ENCODE results near the gene VGLL4. TPM values are rescaled to one million over a fixed set of nuclear protein-coding genes. Genes with fewer than 3 reads are reported as not detected.

The VGLL4 gene
- total RNA-seq, 2 experiments from 2014 or later: 37.1 TPM

DNA sequence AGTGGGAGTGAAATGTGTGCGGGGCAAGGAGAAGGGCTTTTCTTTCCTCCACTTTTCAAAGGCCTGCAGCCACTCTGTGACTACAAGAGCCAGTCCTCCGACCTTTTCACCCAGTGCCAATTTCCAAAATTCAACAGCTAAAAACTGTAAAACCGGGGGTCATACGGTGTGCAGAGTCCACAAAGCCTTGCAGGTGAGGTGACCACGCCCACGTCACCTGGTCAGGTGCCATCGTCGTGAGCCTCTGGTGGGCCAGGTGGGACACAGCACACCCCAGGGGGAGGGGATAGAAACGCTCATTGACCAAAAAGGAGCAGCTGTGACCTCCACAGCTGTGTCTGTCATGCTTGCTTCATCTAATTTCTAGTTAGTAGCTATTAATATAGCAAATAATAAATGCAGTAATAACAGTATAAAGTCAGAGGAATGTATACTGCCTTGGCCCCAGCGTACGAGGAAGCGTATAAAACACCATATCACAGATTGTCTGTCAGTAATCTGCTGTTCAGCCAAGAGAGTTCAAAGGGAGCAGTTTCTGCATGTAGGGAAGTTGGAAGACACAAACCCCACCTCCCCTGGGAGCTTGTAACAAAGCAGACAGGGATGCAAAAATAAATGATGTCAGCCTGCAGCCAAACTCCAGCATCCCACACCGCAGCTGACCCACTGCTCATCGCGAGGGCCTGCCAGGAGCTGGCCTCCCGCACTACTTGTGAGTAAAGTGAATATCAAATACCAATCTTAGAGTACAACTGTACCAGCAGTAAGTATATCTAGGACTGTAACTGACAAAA, 86.7 kb downstream of the VGLL4 start:
- Mint-ChIP-seq H3K36me3 (ENCODE audit: low read depth) (peaks cover 36% of the 10 kb centered on the region), H3K9me3 (ENCODE audit: insufficient read depth) (no peaks in the 10 kb centered on the region), H3K27ac (peak overlapping the region; percentile 12), H3K4me3 (no peak overlapping the region), H3K27me3 (ENCODE audit: low read depth) (no peaks in the 10 kb centered on the region), H3K4me1 (ENCODE audit: low read depth) (peaks cover 4% of the 10 kb centered on the region)
- ChIA-PET POLR2A (no interaction called here), CTCF (no interaction called here)
- ATAC-seq (no peak), DNase-seq (no peak)

DNA sequence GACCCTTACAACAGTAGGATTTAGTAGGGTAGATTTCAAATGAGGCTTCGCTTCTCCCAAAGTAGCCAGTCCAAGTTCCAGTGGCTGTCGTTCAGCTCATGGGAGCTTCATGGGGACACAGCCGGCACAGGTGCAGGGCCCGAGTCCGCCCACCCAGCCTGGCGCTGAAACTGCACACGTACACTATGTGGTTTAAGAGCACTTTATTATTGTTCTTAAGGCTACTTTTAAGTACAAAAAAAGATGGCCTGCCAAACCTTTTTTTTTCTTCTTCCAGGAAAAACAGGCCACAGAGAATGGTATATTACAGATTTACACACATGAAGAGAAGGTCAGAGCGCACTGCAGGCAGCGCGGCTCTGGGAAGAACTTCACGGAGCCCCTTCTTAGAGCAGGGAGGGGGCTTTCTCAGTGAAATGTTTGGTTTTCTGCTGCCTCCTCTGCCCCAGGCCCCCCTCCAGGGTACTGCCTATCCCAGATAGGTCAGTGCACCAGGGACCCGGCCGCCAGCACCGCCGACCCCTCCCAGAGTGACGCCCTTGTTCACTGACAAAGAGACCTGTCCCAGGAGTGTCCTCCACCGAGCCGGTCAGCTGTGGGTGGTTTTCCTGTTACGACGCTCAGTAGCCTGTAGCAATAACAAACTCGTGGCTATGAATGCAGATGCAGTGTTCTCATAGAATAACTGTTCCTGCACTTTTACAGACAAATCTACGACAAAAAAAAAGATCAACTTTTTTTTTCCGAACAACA, 87.7 kb downstream of the VGLL4 start:
- Mint-ChIP-seq H3K27me3 (ENCODE audit: low read depth) (no peaks in the 10 kb centered on the region), H3K4me3 (no peak overlapping the region), H3K4me1 (ENCODE audit: low read depth) (peaks cover 4% of the 10 kb centered on the region), H3K9me3 (ENCODE audit: insufficient read depth) (no peaks in the 10 kb centered on the region), H3K36me3 (ENCODE audit: low read depth) (peaks cover 38% of the 10 kb centered on the region), H3K27ac (no peak overlapping the region)
- CTCF ChIA-PET: no interaction called here
- no peak for ATAC-seq
- no peak for DNase-seq
- POLR2A ChIA-PET: interaction anchor here (0.6 kb wide), 1 partner anchor 1934 kb away, joined by 3 read pairs; no protein-coding TSS in a partner anchor

DNA sequence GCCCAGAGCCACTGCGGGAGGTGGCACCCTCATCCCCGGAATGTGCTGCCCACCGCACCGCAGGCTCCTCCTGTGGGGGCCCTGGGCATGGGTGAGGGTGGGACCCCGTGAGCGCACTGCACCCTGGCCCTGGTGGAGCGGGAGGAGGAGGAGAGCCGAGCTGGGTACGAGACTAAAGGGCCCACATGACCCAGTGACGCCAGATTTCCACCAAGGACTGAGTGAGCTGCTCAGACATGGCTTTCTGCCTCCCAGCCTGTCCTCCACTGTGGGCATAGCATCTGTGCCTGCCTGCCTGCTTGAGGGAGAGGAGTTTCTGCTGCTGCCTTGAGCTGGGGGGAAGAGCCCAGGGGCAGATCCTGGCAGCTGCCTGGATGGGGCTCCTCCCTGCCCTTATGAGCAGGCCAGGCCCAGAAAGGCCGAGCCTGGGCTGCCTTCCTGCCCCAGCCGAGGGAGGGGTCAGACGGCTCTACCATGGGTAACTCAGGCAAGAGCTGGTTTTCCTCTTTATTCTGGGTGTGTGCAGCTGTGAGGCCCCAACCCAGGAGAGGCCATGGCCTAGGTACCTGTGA, 88.4 kb downstream of the VGLL4 start:
- no peak for ATAC-seq
- Mint-ChIP-seq H3K4me1 (ENCODE audit: low read depth) (peaks cover 4% of the 10 kb centered on the region), H3K9me3 (ENCODE audit: insufficient read depth) (no peaks in the 10 kb centered on the region), H3K4me3 (no peak overlapping the region), H3K27me3 (ENCODE audit: low read depth) (no peaks in the 10 kb centered on the region), H3K27ac (no peak overlapping the region), H3K36me3 (ENCODE audit: low read depth) (peaks cover 41% of the 10 kb centered on the region)
- POLR2A ChIA-PET: no interaction called here
- CTCF ChIA-PET: interaction anchor here (1.9 kb wide), 1 partner anchor 176 kb away, joined by 4 read pairs; no protein-coding TSS in a partner anchor
- no peak for DNase-seq

DNA sequence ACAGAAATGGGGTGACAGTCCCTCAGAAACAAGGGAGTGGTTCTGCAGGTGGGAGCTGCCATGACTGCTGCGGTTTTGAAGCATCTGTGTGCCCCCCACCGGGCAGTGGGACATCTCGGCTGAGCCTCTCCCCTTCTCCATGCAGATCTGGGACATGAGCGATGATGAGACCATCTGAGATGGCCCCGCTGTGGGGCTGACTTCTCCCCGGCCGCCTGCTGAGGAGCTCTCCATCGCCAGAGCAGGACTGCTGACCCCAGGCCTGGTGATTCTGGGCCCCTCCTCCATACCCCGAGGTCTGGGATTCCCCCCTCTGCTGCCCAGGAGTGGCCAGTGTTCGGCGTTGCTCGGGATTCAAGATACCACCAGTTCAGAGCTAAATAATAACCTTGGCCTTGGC, 89.0 kb downstream of the VGLL4 start:
- Mint-ChIP-seq H3K27ac (no peak overlapping the region), H3K27me3 (ENCODE audit: low read depth) (no peaks in the 10 kb centered on the region), H3K9me3 (ENCODE audit: insufficient read depth) (no peaks in the 10 kb centered on the region), H3K4me3 (no peak overlapping the region), H3K36me3 (ENCODE audit: low read depth) (peaks cover 41% of the 10 kb centered on the region), H3K4me1 (ENCODE audit: low read depth) (peaks cover 2% of the 10 kb centered on the region)
- ChIA-PET CTCF (interaction anchor here (1.9 kb wide), 1 partner anchor 175 kb away, joined by 4 read pairs; no protein-coding TSS in a partner anchor), POLR2A (no interaction called here)
- no peak for ATAC-seq
- no peak for DNase-seq

DNA sequence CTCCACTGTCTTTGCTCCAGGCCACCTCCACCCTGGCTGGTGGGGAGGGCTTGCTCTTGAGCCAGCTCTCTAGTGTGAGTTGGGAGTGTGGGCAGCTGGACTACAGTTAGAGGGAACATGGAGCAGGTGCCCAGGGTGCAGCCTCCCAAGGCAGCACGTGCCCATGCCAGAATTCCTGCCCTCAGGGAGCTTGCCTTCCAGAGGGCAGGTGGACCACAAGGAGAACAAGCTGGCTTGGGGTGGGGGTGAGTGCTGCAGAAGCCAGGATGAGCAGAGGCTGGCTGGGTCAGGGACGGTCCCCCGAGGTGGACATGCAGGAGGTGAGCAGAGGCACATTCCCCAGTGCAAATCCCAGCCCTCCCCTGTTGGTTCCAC, 89.5 kb downstream of the VGLL4 start:
- Mint-ChIP-seq H3K27me3 (ENCODE audit: low read depth) (no peaks in the 10 kb centered on the region), H3K9me3 (ENCODE audit: insufficient read depth) (no peaks in the 10 kb centered on the region), H3K4me3 (no peak overlapping the region), H3K27ac (no peak overlapping the region), H3K4me1 (ENCODE audit: low read depth) (peaks cover 2% of the 10 kb centered on the region), H3K36me3 (ENCODE audit: low read depth) (peaks cover 41% of the 10 kb centered on the region)
- ATAC-seq (no peak), DNase-seq (no peak)
- ChIA-PET CTCF (interaction anchor here (1.9 kb wide), 1 partner anchor 175 kb away, joined by 4 read pairs; no protein-coding TSS in a partner anchor), POLR2A (no interaction called here)

DNA sequence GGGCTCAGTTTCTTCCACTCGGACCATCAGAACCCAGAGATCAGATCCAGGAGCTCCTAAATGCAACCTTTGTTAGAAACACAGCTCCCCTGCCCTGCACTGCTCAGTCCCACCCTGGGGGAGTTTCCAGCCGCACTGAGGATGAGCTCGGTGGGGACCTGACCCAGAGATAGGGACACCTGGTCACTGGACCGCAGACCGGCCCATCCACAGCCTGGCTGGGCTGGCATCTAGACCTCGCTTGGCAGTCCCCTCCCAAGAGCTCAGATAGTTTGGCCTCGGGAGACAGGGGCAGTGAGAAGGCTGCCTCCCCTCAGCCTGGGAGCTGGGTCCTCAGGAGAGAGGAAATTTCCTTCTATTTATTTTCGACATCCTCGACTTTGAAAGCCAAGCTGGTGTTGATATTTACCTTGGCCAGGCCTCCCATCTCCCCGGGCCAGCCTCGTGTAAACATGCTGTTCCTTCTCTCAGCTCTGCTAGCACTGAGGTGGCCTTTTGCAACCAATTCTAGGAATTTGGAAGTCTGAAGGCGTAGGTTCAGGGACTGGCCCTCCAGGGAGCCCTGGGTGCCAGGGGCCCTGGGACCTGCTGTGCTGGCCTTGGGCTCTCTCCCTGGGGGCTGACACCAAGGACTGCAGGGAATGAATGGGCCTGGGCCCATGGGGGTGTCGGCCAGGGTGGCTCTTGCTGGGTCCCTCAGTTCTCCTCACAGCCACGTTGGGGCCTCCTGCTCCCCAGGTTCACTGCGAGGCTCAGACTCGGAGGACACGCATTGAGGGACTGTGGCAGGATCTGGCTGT, 90.1 kb downstream of the VGLL4 start:
- DNase-seq (no peak), ATAC-seq (no peak)
- ChIA-PET CTCF (interaction anchor here (1.9 kb wide), 1 partner anchor 174 kb away, joined by 4 read pairs; no protein-coding TSS in a partner anchor), POLR2A (no interaction called here)
- Mint-ChIP-seq H3K36me3 (ENCODE audit: low read depth) (peaks cover 41% of the 10 kb centered on the region), H3K4me3 (no peak overlapping the region), H3K27me3 (ENCODE audit: low read depth) (no peaks in the 10 kb centered on the region), H3K27ac (no peak overlapping the region), H3K4me1 (ENCODE audit: low read depth) (peaks cover 2% of the 10 kb centered on the region), H3K9me3 (ENCODE audit: insufficient read depth) (no peaks in the 10 kb centered on the region)

DNA sequence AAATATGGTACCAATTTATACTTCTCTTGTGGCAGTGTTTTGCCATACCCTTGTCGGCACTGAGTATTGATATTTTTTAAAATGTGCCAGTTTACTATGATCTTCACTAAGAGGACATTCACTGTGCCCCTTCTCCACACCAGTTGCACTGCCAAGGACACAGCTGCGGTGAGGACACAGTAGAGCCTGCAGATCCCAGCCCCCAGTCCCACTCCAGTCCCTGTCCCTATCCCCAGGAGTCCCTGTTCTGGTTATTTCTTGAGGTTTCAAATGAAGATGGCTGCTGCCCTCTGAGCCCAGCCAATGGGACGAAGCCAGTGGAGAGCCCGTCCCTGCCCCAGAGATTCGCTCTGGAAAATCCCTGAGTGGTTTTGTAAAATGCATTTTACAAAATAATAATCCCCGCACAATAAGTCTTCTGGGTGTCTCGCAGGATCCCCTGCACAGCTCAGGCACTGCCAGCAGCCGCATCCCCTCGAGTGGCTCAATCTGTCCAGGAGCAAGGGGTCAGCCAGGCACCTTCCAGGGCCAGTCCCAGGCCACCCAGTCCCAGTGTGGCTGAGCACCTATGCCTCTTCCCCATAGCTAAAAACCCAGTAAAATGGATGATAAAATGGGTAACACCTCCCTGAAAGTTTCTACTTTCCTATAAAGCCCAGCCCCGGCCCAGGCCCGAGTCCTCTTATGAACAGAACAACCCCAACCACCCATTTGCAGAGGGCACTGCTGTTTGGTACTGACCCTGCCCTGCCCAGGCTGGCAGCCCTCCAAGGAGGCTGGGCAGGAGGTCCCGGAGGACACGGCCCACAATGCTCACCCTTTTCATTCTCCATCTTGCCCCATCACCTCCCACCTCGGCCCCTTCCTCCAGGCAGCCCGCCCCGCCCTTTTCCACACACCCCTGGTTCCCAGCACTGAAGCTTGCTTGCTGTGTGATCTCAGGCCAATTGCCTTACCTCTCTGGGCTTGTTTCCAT, 91.1 kb downstream of the VGLL4 start:
- Mint-ChIP-seq H3K4me1 (ENCODE audit: low read depth) (no peaks in the 10 kb centered on the region), H3K27me3 (ENCODE audit: low read depth) (no peaks in the 10 kb centered on the region), H3K36me3 (ENCODE audit: low read depth) (peaks cover 34% of the 10 kb centered on the region), H3K4me3 (no peak overlapping the region), H3K27ac (no peak overlapping the region), H3K9me3 (ENCODE audit: insufficient read depth) (no peaks in the 10 kb centered on the region)
- POLR2A ChIA-PET: no interaction called here
- CTCF ChIA-PET: no interaction called here
- ATAC-seq (no peak), DNase-seq (no peak)

DNA sequence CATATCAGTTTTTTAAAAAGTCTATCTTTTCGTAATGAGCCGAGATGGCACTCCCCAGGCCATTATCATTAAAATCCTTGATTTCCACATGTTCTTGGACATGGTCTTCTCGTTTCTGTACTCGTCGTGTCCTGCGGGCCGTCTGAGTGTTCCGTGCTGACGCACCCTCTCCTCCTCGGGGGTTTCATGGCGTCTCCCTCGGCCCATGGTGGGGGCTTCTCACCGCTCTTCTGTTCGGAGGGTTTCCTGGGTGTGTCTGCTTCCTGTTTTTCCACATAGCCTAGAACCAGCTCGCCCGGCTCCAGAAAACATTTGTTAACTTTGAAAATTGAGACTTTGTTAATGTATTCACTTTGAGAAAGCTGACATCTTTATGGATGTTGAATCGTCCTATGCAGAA, 92.7 kb downstream of the VGLL4 start:
- H3K27me3 Mint-ChIP-seq (ENCODE audit: low read depth): no peaks in the 10 kb centered on the region
- H3K4me1 Mint-ChIP-seq (ENCODE audit: low read depth): no peaks in the 10 kb centered on the region
- POLR2A ChIA-PET: no interaction called here
- CTCF ChIA-PET: no interaction called here
- no peaks in the 10 kb centered on the region for H3K9me3 Mint-ChIP-seq (ENCODE audit: insufficient read depth)
- H3K36me3 Mint-ChIP-seq (ENCODE audit: low read depth): peaks cover 24% of the 10 kb centered on the region
- H3K27ac Mint-ChIP-seq: no peak overlapping the region
- ATAC-seq (no peak), DNase-seq (no peak)
- H3K4me3 Mint-ChIP-seq: no peak overlapping the region

DNA sequence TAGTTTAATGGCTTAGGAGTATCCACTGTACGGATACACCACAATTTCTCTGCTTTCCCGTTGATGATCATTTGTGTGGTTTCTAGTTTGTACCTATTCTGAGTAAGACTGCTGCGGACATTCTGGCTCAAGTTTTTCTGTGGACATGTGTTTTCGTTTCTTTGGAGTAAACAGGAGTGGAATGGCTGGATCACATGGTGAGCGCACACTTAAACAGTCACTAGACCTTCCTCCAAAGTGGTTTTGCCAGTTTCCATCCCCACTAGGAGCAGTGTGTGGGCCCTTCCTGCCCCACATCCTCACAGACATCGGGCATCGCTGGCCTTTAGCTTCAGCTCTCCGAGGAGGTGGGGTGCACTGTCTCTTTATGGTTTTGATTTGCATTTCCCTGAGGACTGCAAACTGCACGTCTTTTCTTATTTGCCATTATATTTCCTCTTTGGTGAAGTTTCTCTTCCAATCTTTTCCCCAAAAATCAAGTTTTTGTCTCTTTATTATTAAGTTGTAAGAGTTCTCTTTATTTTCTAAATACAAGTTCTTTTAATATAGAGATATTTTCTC, 94.1 kb downstream of the VGLL4 start:
- Mint-ChIP-seq H3K9me3 (ENCODE audit: insufficient read depth) (no peaks in the 10 kb centered on the region), H3K4me1 (ENCODE audit: low read depth) (no peaks in the 10 kb centered on the region), H3K27me3 (ENCODE audit: low read depth) (no peaks in the 10 kb centered on the region), H3K4me3 (no peak overlapping the region), H3K36me3 (ENCODE audit: low read depth) (peaks cover 19% of the 10 kb centered on the region), H3K27ac (no peak overlapping the region)
- ChIA-PET CTCF (no interaction called here), POLR2A (no interaction called here)
- no peak for ATAC-seq
- DNase-seq: no peak

DNA sequence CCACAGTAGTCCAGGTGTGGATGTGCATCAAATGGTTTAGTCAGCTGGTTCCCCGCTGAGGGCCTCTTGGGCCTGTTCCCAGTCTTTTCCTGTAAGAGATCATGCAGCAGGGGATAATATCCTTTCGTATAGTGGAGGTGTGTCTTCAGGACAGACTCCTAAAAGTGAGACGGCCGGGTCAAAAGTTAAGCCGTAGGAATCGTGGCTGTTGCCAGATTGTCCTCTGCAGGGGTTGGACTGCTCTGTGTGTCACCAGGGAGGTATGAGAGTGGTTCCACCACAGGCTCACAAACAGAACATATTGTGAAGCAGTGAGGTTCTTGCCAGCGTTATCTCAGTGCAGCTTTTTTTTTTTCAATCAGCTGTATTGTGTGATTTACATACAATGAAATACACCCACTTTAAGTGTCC, 95.0 kb downstream of the VGLL4 start:
- CTCF ChIA-PET: no interaction called here
- H3K36me3 Mint-ChIP-seq (ENCODE audit: low read depth): peaks cover 19% of the 10 kb centered on the region
- no peaks in the 10 kb centered on the region for H3K4me1 Mint-ChIP-seq (ENCODE audit: low read depth)
- H3K4me3 Mint-ChIP-seq: no peak overlapping the region
- ATAC-seq: no peak
- POLR2A ChIA-PET: no interaction called here
- H3K27me3 Mint-ChIP-seq (ENCODE audit: low read depth): no peaks in the 10 kb centered on the region
- no peak overlapping the region for H3K27ac Mint-ChIP-seq
- no peaks in the 10 kb centered on the region for H3K9me3 Mint-ChIP-seq (ENCODE audit: insufficient read depth)
- DNase-seq: no peak

DNA sequence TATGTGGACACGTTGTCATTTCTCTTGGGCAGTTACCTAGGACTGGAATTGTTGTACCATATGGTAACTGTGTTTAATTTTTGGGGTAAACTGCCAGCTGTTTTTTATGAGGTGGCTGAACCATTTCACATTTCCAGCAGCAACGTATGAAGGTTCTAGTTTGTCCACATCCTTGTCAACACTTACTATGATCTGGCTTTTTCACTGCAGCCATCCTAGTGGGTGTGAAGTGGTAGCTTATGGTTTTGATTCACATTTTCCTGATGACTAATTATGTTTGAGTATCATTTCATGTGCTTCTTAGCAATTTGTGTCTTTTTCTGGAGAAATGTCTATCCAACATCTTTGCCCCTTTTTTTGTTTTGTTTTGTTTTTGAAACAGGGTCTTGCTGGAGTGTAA, 96.2 kb downstream of the VGLL4 start:
- Mint-ChIP-seq H3K4me3 (no peak overlapping the region), H3K27me3 (ENCODE audit: low read depth) (no peaks in the 10 kb centered on the region), H3K4me1 (ENCODE audit: low read depth) (no peaks in the 10 kb centered on the region), H3K36me3 (ENCODE audit: low read depth) (peaks cover 9% of the 10 kb centered on the region), H3K9me3 (ENCODE audit: insufficient read depth) (no peaks in the 10 kb centered on the region), H3K27ac (no peak overlapping the region)
- ChIA-PET CTCF (no interaction called here), POLR2A (no interaction called here)
- no peak for DNase-seq
- no peak for ATAC-seq

Measured in activated CD8-positive, alpha-beta T cell treated with anti-CD3 and anti-CD28 coated beads, Interleukin-2, amount 10 ng/mL, durations not matched to agents 7 days and 5 days (primary cell).